Measurements from ENCODE around the gene NR1D1.

Gene NR1D1

GRCh38 chr17:40105861-40106759 lies 5.7 kb upstream of the NR1D1 start:
- Mint-ChIP-seq H3K27me3 (peaks cover 63% of the 10 kb centered on the region), H3K4me3 (peak overlapping the region; percentile 58), H3K4me1 (ENCODE audit: low read depth) (peaks cover 89% of the 10 kb centered on the region), H3K9me3 (no peaks in the 10 kb centered on the region), H3K27ac (peak overlapping the region; percentile 97), H3K36me3 (ENCODE audit: low read depth) (no peaks in the 10 kb centered on the region)
- intact Hi-C loops (cut with micrococcal nuclease): no loop called here

- Mint-ChIP-seq H3K4me1 (ENCODE audit: low read depth) (peaks cover 89% of the 10 kb centered on the region), H3K36me3 (ENCODE audit: low read depth) (no peaks in the 10 kb centered on the region), H3K27ac (no peak overlapping the region), H3K9me3 (no peaks in the 10 kb centered on the region), H3K4me3 (no peak overlapping the region), H3K27me3 (peaks cover 59% of the 10 kb centered on the region)
- intact Hi-C loops (cut with micrococcal nuclease): no loop called here
Measured at GRCh38 chr17:40104594-40105486, 4.5 kb upstream of the NR1D1 start.

- no peaks in the 10 kb centered on the region for H3K9me3 Mint-ChIP-seq
- intact Hi-C loops (cut with micrococcal nuclease): no loop called here
Measured at GRCh38 chr17:40103688-40104087, 3.3 kb upstream of the NR1D1 start.

GRCh38 chr17:40103071-40103661 lies 2.8 kb upstream of the NR1D1 start:
- intact Hi-C loops (cut with micrococcal nuclease): no loop called here
- Mint-ChIP-seq H3K4me3 (no peak overlapping the region), H3K4me1 (ENCODE audit: low read depth) (peaks cover 94% of the 10 kb centered on the region), H3K36me3 (ENCODE audit: low read depth) (no peaks in the 10 kb centered on the region), H3K27me3 (peaks cover 59% of the 10 kb centered on the region), H3K27ac (no peak overlapping the region), H3K9me3 (no peaks in the 10 kb centered on the region)

More at GRCh38 chr17:40103688-40104087, 3.3 kb upstream of the NR1D1 start:
- Mint-ChIP-seq H3K27ac (no peak overlapping the region), H3K36me3 (ENCODE audit: low read depth) (no peaks in the 10 kb centered on the region), H3K27me3 (peaks cover 59% of the 10 kb centered on the region), H3K4me1 (ENCODE audit: low read depth) (peaks cover 94% of the 10 kb centered on the region), H3K4me3 (no peak overlapping the region)

- peaks cover 94% of the 10 kb centered on the region for H3K4me1 Mint-ChIP-seq (ENCODE audit: low read depth)
- H3K4me3 Mint-ChIP-seq: peak overlapping the region; percentile 51
- peaks cover 53% of the 10 kb centered on the region for H3K27me3 Mint-ChIP-seq
- peaks cover 10% of the 10 kb centered on the region for H3K36me3 Mint-ChIP-seq (ENCODE audit: low read depth)
- H3K27ac Mint-ChIP-seq: peak overlapping the region; percentile 92
- intact Hi-C loops (cut with micrococcal nuclease): no loop called here
- H3K9me3 Mint-ChIP-seq: no peaks in the 10 kb centered on the region
Measured at GRCh38 chr17:40101367-40102210, 1.2 kb upstream of the NR1D1 start.

GRCh38 chr17:40100669-40101366 lies 429 bp upstream of the NR1D1 start:
- Mint-ChIP-seq H3K4me3 (peak overlapping the region; percentile 85), H3K9me3 (no peaks in the 10 kb centered on the region), H3K27ac (peak overlapping the region; percentile 92), H3K27me3 (peaks cover 46% of the 10 kb centered on the region), H3K36me3 (ENCODE audit: low read depth) (peaks cover 18% of the 10 kb centered on the region), H3K4me1 (ENCODE audit: low read depth) (peaks cover 94% of the 10 kb centered on the region)
- intact Hi-C loops (cut with micrococcal nuclease): loop anchor here (1.0 kb wide), 1 partner anchor 7 kb away; no protein-coding TSS in a partner anchor

- Mint-ChIP-seq H3K9me3 (no peaks in the 10 kb centered on the region), H3K27me3 (peaks cover 46% of the 10 kb centered on the region), H3K4me1 (ENCODE audit: low read depth) (peaks cover 94% of the 10 kb centered on the region), H3K36me3 (ENCODE audit: low read depth) (peaks cover 28% of the 10 kb centered on the region), H3K27ac (peak overlapping the region; percentile 92), H3K4me3 (peak overlapping the region; percentile 85)
- intact Hi-C loops (cut with micrococcal nuclease): loop anchor here (1.0 kb wide), 1 partner anchor 8 kb away; no protein-coding TSS in a partner anchor
Measured at GRCh38 chr17:40099619-40100418, 570 bp downstream of the NR1D1 start.

- peak overlapping the region; percentile 92 for H3K27ac Mint-ChIP-seq
- H3K4me3 Mint-ChIP-seq: peak overlapping the region; percentile 85
- intact Hi-C loops (cut with micrococcal nuclease): no loop called here
- H3K36me3 Mint-ChIP-seq (ENCODE audit: low read depth): peaks cover 36% of the 10 kb centered on the region
- H3K4me1 Mint-ChIP-seq (ENCODE audit: low read depth): peaks cover 90% of the 10 kb centered on the region
- peaks cover 40% of the 10 kb centered on the region for H3K27me3 Mint-ChIP-seq
- H3K9me3 Mint-ChIP-seq: no peaks in the 10 kb centered on the region
Measured at GRCh38 chr17:40098846-40099618, 1.4 kb downstream of the NR1D1 start.

GRCh38 chr17:40097931-40098845 lies 2.2 kb downstream of the NR1D1 start:
- Mint-ChIP-seq H3K4me1 (ENCODE audit: low read depth) (peaks cover 91% of the 10 kb centered on the region), H3K27ac (peak overlapping the region; percentile 92), H3K9me3 (no peaks in the 10 kb centered on the region), H3K27me3 (peaks cover 34% of the 10 kb centered on the region), H3K4me3 (peak overlapping the region; percentile 85), H3K36me3 (ENCODE audit: low read depth) (peaks cover 44% of the 10 kb centered on the region)
- intact Hi-C loops (cut with micrococcal nuclease): loop anchor here (2.0 kb wide), 1 partner anchor 13 kb away; no protein-coding TSS in a partner anchor

GRCh38 chr17:40097087-40097486 lies 3.3 kb downstream of the NR1D1 start:
- peaks cover 25% of the 10 kb centered on the region for H3K27me3 Mint-ChIP-seq
- H3K9me3 Mint-ChIP-seq: no peaks in the 10 kb centered on the region
- H3K36me3 Mint-ChIP-seq (ENCODE audit: low read depth): peaks cover 51% of the 10 kb centered on the region
- intact Hi-C loops (cut with micrococcal nuclease): loop anchor here (2.0 kb wide), 1 partner anchor 14 kb away; no protein-coding TSS in a partner anchor
- H3K27ac Mint-ChIP-seq: peak overlapping the region; percentile 92
- peak overlapping the region; percentile 1 for H3K4me3 Mint-ChIP-seq
- H3K4me1 Mint-ChIP-seq (ENCODE audit: low read depth): peaks cover 84% of the 10 kb centered on the region
